Middle frontal gyrus (tissue), 1 donor: ENCODE results near the gene STXBP1.

Source experiments
- DNase-seq: peaks from one replicate; pipeline ENCODE4 v3.0.0-alpha.2; 2015; ENCODE audit warnings: low spot score; ENCODE audit errors: extremely low spot score

The STXBP1 gene

DNA sequence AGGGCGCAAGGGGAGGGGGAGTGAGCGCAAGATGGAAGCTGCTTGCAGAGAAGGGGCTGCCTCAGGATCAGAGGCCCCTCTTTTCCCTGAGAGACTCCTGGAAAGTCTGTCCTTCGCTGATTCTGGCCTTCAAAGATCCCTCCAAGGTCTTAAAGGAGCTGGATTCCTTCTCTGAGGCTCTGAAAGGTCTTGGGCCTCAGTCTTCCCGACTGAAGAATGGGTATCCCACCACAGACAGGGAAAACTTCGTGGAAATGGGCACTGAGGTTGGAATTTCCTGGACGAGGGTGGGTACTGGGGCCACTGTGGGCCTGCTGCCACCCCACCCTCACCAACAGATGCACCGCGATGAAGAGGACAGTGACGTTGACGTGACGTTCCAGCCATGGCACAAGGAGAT, 100.3 kb downstream of the STXBP1 start:
- DNase-seq: no peak

DNA sequence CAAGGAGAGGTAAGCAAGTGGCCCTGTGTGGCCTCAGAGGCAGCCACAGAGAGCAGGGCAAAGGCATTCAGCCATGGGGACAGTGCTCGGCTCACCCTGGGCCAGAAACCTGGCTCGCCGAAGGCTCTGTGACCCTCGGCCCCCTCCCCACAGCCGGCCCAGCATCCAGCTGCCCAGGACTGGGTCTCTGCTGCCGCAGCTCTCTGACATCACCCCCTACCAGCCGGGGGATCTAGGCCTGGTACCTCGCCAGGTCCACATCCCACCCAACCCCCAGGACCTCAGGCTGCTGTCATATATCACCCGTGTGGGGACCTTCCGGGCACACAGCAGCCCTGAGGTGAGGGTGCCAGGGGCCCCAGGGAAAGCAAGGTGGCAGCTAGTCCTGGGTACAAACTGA, 100.8 kb downstream of the STXBP1 start:
- DNase-seq: no peak

DNA sequence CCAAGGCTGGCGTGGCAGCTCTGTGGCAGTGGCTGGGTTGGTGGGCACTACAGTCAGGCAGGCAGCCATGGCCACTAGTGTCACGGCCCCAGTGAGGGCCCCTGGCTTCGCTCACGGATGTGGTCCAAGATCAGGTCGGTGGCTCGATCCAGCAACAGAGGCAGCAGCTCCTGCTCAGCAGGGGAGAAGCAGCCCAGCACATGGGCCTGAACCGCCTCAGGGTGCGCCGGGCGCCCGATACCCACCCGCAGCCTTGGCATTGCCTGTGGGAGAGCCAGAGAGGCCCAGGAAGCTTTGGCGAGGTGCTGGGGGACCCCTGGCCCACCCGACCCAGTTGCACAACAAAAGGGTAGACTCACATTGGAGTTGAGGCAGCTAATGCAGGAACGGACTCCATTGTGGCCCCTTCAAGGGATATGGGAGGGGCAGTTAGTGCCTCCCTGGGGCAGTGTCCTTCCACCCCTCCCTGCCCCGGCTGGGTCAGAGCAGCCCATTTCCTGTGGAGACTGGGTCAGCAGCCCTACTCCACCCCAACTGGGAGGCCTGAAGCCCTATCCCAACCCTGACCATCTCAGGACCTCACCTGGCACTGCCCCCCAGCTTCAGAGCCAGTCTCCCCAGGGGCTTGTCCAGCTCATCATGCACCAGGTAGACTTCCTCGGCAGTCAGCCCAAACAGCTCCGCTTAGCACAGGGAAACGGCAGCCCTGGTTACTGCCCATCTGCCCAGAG, 102.1 kb downstream of the STXBP1 start:
- DNase-seq: no peak

DNA sequence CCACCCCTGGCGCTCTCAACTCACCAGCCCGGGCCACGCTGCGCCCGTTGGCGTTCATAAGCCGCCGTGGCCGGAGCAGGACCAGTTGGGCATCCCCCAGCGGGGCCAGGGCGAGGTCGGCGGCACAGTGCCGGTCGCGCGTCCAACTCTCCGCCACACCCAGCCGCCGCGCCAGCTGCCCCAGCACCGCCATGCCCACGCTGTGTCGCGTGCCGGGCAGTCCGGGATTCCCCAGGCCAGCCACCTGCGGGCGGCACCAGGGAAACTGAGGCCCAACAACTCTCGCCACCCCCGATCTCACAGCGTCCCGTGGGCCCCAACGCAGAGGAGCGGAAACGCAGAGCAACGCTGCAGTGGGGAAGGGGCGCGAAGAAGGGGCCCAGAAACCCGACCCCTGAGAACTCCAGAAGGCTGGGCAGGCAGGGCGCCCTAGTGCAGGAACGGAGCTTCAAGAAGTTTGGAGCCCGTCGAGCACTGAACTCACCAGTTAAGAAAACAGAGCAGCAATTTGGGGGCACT, 102.9 kb downstream of the STXBP1 start:
- no peak for DNase-seq

- peak; percentile 94 for DNase-seq
Observed at GRCh38 chr9:127715470-127716337, 103.6 kb downstream of the STXBP1 start, which contains the start of the genes PTRH1 and TTC16. PTRH1 (minus strand) TSS chr9:127715663; CDS start chr9:127715639, 24 bp downstream. TTC16 (plus strand) TSS chr9:127716079; CDS start chr9:127716146, 67 bp downstream.

DNA sequence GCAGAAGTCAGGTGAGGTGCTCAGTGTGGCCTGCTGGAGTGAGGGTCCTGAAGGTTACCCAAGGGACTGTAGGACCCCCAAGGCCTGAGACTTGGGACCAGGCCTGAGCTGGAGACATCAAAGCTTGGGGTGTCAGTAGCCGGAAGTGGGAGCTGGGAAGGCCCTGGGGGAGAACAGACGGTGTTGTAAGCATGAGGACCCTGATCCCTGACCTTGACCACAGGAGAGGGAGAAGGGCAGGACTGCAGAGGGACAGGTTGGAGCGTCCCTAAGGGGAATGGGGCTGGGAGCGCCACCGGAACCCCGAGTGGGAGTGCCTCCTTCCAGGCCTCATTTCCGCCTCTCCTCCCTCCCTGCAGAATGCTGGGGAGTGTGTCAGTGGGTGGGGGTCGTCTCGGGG, 104.3 kb downstream of the STXBP1 start:
- DNase-seq: no peak

- no peak for DNase-seq
Observed at GRCh38 chr9:127717766-127718165, 105.7 kb downstream of the STXBP1 start.

DNA sequence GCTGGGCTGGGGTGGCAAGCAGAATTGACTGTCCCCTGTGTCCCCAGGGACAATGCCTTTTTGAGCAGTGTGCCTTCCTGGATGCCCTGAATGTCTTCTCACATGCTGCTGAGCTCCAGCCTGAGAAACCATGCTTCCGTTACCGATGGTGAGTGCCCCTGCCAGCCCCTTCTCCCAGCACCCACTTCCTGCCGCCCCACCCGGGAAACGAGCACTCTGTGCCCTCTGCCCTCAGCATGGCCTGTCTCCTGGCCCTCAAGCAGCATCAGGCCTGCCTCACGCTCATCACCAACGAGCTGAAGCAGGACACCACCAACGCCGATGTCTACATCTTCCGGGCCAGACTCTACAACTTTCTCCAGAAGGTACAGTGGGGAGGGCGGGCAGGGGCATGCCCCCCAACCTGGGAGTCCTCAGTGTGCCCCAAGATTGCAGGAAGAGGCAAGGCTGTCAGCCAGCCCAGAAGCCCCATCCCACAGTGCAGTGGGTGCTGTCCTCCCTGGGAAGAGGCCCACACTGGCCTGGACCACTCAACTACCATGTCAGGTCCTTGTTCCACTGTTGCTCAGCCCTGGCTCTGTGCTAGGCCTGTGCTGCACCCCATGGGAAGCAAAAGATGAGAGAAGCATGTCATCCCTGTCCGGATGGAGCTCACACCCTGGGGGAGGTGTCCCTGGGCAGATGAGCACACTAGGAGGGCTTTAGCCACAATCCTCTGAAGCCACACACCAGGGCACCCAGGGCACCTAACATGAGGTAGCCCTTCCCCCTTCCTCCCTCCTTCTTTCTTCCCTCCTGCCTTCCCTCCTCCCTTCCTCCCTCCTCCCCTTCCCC, 108.2 kb downstream of the STXBP1 start:
- no peak for DNase-seq

GRCh38 chr9:127720865-127721227, 108.8 kb downstream of the STXBP1 start:
- DNase-seq: no peak

GRCh38 chr9:127721391-127721821, 109.3 kb downstream of the STXBP1 start:
- DNase-seq: no peak

- DNase-seq: no peak
Observed at GRCh38 chr9:127722055-127722745, 110.1 kb downstream of the STXBP1 start.

DNA sequence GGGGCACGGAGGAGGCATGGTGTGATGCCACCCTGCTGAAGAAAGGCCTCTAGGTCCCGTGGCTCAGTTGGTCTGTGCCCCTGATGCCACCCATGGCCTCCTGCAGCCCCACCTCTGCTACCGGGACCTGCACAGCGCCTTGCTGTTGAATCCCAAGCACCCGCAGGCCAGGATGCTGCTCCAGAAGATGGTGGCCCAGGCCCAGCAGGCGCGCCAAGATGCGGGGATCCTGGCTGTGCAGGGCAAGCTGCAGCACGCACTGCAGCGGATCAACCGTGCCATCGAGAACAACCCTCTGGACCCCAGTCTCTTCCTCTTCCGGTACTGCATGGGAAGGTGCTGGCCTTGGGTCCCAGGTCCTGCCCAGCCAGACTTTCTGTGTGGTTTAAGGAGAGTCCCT, 110.9 kb downstream of the STXBP1 start:
- no peak for DNase-seq

DNA sequence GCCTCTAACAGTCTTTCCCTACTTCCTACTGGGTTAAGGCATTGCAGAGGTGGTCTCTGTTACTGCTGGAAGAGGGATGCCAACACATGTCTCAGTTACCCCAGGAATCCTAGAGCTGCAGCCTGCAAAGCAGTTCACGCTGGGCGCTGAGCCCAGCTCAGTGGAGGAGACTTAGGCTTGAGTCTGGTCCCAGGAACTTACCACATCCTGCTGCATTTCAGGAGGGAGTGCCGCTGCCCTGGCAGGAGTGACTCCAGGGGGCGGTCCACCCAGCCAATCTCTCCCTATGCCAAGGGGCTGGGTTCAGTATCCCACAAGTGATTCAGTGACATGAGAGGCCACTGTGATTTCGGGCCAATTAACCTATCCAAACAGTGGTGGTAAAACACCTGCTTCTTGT, 111.4 kb downstream of the STXBP1 start:
- no peak for DNase-seq

GRCh38 chr9:127724012-127724411, 111.9 kb downstream of the STXBP1 start:
- DNase-seq: no peak

GRCh38 chr9:127726871-127727270, 114.8 kb downstream of the STXBP1 start:
- no peak for DNase-seq

- no peak for DNase-seq
Observed at GRCh38 chr9:127728808-127729207, 116.7 kb downstream of the STXBP1 start.

- no peak for DNase-seq
Observed at GRCh38 chr9:127729522-127730256, 117.6 kb downstream of the STXBP1 start.

DNA sequence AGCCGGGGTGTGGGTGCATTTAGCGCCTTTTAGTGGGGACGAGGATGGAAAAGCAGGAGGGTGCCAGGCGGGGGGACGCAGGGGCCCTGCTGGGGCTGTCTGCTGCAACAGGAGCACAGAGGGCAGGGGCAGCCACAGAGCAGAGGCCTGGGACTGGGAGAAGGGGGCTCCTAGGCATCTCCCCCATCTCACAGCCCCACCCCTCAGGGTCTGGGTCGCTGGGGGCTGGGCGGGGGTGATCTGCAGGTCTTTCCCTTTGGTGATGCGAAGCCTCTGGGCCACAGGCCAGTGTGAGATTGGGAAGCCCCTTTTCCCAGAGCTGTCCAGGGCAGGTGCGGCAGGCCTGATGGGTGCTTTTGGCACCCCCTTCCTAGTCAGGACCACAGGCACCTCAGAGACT, 118.2 kb downstream of the STXBP1 start:
- no peak for DNase-seq

GRCh38 chr9:127730799-127731410, 118.8 kb downstream of the STXBP1 start:
- DNase-seq: no peak

- DNase-seq: no peak
Observed at GRCh38 chr9:127731938-127732337, 119.9 kb downstream of the STXBP1 start.
